Measurements from ENCODE around the gene LCMT1. TPM values are rescaled to one million over a fixed set of nuclear protein-coding genes. Genes with fewer than 3 reads are reported as not detected.

The LCMT1 gene
- total and polyA plus RNA-seq, 9 of the 15 experiments (the other 6 are each of a cell fraction or from before 2014, with no cell fraction given), result 20.0 to 42.8 (median 32.3) TPM

GRCh38 chr16:25213709-25214397 lies 102.3 kb downstream of the LCMT1 start:
- peak; percentile 59 for FAIRE-seq
- Histone ChIP-seq H3K9ac (ENCODE audit: insufficient read depth in 1 of 2, low read depth in 2 of 2, low read length in 2 of 2) (no peak overlapping the region), H4K20me1 (replicated peaks; ENCODE audit: control insufficient read depth, insufficient read depth, low read length) (peaks cover 14% of the 10 kb centered on the region), H3K4me3 (no peak overlapping the region), H3K36me3 (ENCODE audit: control insufficient read depth, insufficient read depth, low read length) (no peaks in the 10 kb centered on the region), H3K27ac (ENCODE audit: extremely low read depth, low read depth, low read length) (0 out of 3 replicates have a peak overlapping the region, but pooled peaks have one; percentile 26), H3K27me3 (ENCODE audit: control insufficient read depth in 2 of 2, insufficient read depth in 2 of 2, low read length in 2 of 2) (peaks cover 0 to 11% of the 10 kb centered on the region in 2 experiments; a peak in 2 of 5 replicates), H3K4me1 (replicated peaks in 1 of 2; ENCODE audit: control insufficient read depth in 2 of 2, insufficient read depth in 2 of 2, low read length in 2 of 2) (peaks cover 12 to 19% of the 10 kb centered on the region in 2 experiments; a peak in 4 of 5 replicates), H3K9me3 (replicated peaks; ENCODE audit: control insufficient read depth, insufficient read depth, low read depth, low read length) (no peaks in the 10 kb centered on the region), H3K4me2 (ENCODE audit: insufficient read depth, low read length) (no peak overlapping the region), H3K9me1 (ENCODE audit: control insufficient read depth, insufficient read depth, low read length) (peaks cover 2% of the 10 kb centered on the region), H3K79me2 (ENCODE audit: control insufficient read depth, insufficient read depth, low read length) (no peaks in the 10 kb centered on the region), H2AFZ (ENCODE audit: low read depth, low read length) (no peak overlapping the region; the same call in 1 of the 2 replicates)
- no peak for ATAC-seq
- in situ Hi-C loops (cut with MboI), result no loop called here
- no TSS peak for BruUV-seq (replicated peaks)
- WGBS (ENCODE audit: insufficient coverage, low coverage, missing lambda C conversion rate), result 1% methylated on average over 6 of the region's 6 CpGs
- POLR2A ChIA-PET, result interaction anchor here (0.5 to 1.3 kb wide), 8 partner anchors 9 to 1006 kb away, joined by 3 to 8 read pairs (median 3); no protein-coding TSS in a partner anchor
- intact Hi-C loops (cut with micrococcal nuclease), result no loop called here
- DNase-seq (ENCODE audit: extremely low read depth in 1 of 4, low spot score in 3 of 4), result peak in 2 of 4 experiments; percentile 44 to 59
- CTCF ChIA-PET (ENCODE audit: low intra/inter-chr PET ratio), result no interaction called here
- TF ChIP-seq ZNF23 (CRISPR knock-in tag; IDR thresholded peaks at IDR 0.05), result no peak
- no peak for TF ChIP-seq ZNF212 (CRISPR knock-in tag; IDR thresholded peaks at IDR 0.05)
- peak; percentile 49; the same call in 1 of the 2 replicates for TF ChIP-seq DPF2 (IDR thresholded peaks at IDR 0.05)
- TF ChIP-seq MTA2 (IDR thresholded peaks at IDR 0.05; ENCODE audit: low read depth), result no peak; the same call in 1 of the 2 replicates
- no peak for TF ChIP-seq ID3 (CRISPR knock-in tag; IDR thresholded peaks at IDR 0.05)
- 0 out of 2 replicates have a peak, but pooled peaks have one; percentile 57 for TF ChIP-seq ID3 (tag; IDR thresholded peaks at IDR 0.05)
- peak; percentile 98 for TF ChIP-seq MEF2D (tag; conservative IDR thresholded peaks at IDR 0.05; ENCODE audit: low read depth)
- peak; percentile 49 for TF ChIP-seq NCOR1 (IDR thresholded peaks at IDR 0.05)
- TF ChIP-seq ZNF561 (CRISPR knock-in tag; conservative IDR thresholded peaks at IDR 0.05), result no peak
- peak in 1 of 2 experiments; percentile 49; a peak in 1 of 4 replicates for TF ChIP-seq KDM1A (IDR thresholded peaks at IDR 0.05)
- no peak for TF ChIP-seq KDM4B (IDR thresholded peaks at IDR 0.05; ENCODE audit: borderline replicate concordance in 2 of 2, low read depth in 1 of 2)
- no peak for TF ChIP-seq ETS2 (tag; IDR thresholded peaks at IDR 0.05; ENCODE audit: borderline replicate concordance, poor library complexity, severe bottlenecking)
- no peak for TF ChIP-seq RUNX1 (IDR thresholded peaks at IDR 0.05; ENCODE audit: low read depth)
- TF ChIP-seq POLR2A (conservative IDR thresholded peaks at IDR 0.05), result no peak
- TF ChIP-seq ZNF324 (CRISPR knock-in tag; IDR thresholded peaks at IDR 0.05), result no peak
- TF ChIP-seq CBX3 (IDR thresholded peaks at IDR 0.05; ENCODE audit: borderline replicate concordance in 1 of 2, low read length in 2 of 2), result no peak
- peak in 1 of 2 experiments; percentile 79; a peak in 2 of 4 replicates for TF ChIP-seq FOXA3 (CRISPR knock-in tag; conservative IDR thresholded peaks at IDR 0.05 in 1 of 2, IDR thresholded peaks at IDR 0.05 in 1 of 2)
- no peak; the same call in 1 of the 2 replicates for TF ChIP-seq ATF7 (IDR thresholded peaks at IDR 0.05)
- TF ChIP-seq MTA3 (IDR thresholded peaks at IDR 0.05; ENCODE audit: borderline replicate concordance), result no peak
- 0 out of 2 replicates have a peak, but pooled peaks have one; percentile 17 for TF ChIP-seq TRIM28 (IDR thresholded peaks at IDR 0.05)
- TF ChIP-seq ZNF75A (CRISPR knock-in tag; IDR thresholded peaks at IDR 0.05), result no peak
- no peak for TF ChIP-seq FOXM1 (IDR thresholded peaks at IDR 0.05; ENCODE audit: low read depth)
- TF ChIP-seq FOXM1 (CRISPR knock-in tag; IDR thresholded peaks at IDR 0.05; ENCODE audit: low read depth), result no peak
- TF ChIP-seq POLR3A (IDR thresholded peaks at IDR 0.05; ENCODE audit: borderline replicate concordance, extremely low read depth, insufficient read depth, insufficient read length), result no peak

Data from K562 (cell line).